Stimulated activated naive CD8-positive, alpha-beta T cell treated with anti-CD3 and anti-CD28 coated beads, Interleukin-15, amount 100 ng/mL, for 72 hours (primary cell): ENCODE data around the gene KRT6A.

ENCODE experiments used
- ATAC-seq: fragments of 150-1000 bp; cut with Tn5 transposase; 2 replicates; pipeline ENCODE4 v1.10.0; 2021; ENCODE audit warnings: mild to moderate bottlenecking, moderate library complexity
- DNase-seq, 2 donors: peaks; one replicate each; pipeline ENCODE4 v3.0.0; 2021 to 2022
- H3K27ac Mint-ChIP-seq, 2 donors: one replicate each; pipeline ENCODE4 v1.8.0; 2022; ENCODE audit warnings: mild to moderate bottlenecking in 2 of 2, mixed read lengths in 2 of 2, moderate library complexity in 2 of 2
- H3K27me3 Mint-ChIP-seq: one replicate; pipeline ENCODE4 v1.8.0; 2022; ENCODE audit warnings: mixed read lengths
- H3K4me1 Mint-ChIP-seq: one replicate; pipeline ENCODE4 v1.8.0; 2022; ENCODE audit warnings: mild to moderate bottlenecking, mixed read lengths
- H3K4me3 Mint-ChIP-seq, 2 donors: one replicate each; pipeline ENCODE4 v1.8.0; 2022; ENCODE audit warnings: mild to moderate bottlenecking in 2 of 2, mixed read lengths in 2 of 2, moderate library complexity in 1 of 2
- H3K9me3 Mint-ChIP-seq, 2 donors: one replicate each; pipeline ENCODE4 v1.8.0; 2022; ENCODE audit warnings: mixed read lengths in 2 of 2

KRT6A gene

GRCh38 chr12:52493172-52493571 is at the start of gene KRT6A:
Gene KRT6A (minus strand): TSS chr12:52493257. CDS start chr12:52493188, 69 bp downstream.
- H3K9me3 Mint-ChIP-seq: no peaks in the 10 kb centered on the region
- H3K4me1 Mint-ChIP-seq: peaks cover 5% of the 10 kb centered on the region
- H3K27me3 Mint-ChIP-seq: peaks cover 70% of the 10 kb centered on the region
- no peak for ATAC-seq
- no peak within 1 kb of the TSS for H3K27ac Mint-ChIP-seq
- H3K4me3 Mint-ChIP-seq: no peak within 1 kb of the TSS
- DNase-seq: no peak

- Mint-ChIP-seq H3K4me1 (peaks cover 10% of the 10 kb centered on the region), H3K27me3 (no peaks in the 10 kb centered on the region), H3K4me3 (no peak overlapping the region), H3K9me3 (no peaks in the 10 kb centered on the region), H3K27ac (no peak overlapping the region)
- ATAC-seq (no peak), DNase-seq (no peak)
Measured at GRCh38 chr12:52542157-52542556, 49.1 kb upstream of the KRT6A start.

GRCh38 chr12:52541709-52542108 is 48.7 kb upstream of the KRT6A start:
- Mint-ChIP-seq H3K4me1 (peaks cover 10% of the 10 kb centered on the region), H3K27ac (no peak overlapping the region), H3K27me3 (no peaks in the 10 kb centered on the region), H3K9me3 (no peaks in the 10 kb centered on the region), H3K4me3 (no peak overlapping the region)
- ATAC-seq (no peak), DNase-seq (no peak)

GRCh38 chr12:52540531-52540930 is 47.5 kb upstream of the KRT6A start:
- Mint-ChIP-seq H3K4me3 (no peak overlapping the region), H3K4me1 (peaks cover 10% of the 10 kb centered on the region), H3K9me3 (no peaks in the 10 kb centered on the region), H3K27me3 (no peaks in the 10 kb centered on the region), H3K27ac (no peak overlapping the region)
- DNase-seq (no peak), ATAC-seq (no peak)

- ATAC-seq (no peak), DNase-seq (no peak)
- no peak overlapping the region for H3K27ac Mint-ChIP-seq
Measured at GRCh38 chr12:52539821-52540173, 46.7 kb upstream of the KRT6A start.

GRCh38 chr12:52539083-52539820 is 46.2 kb upstream of the KRT6A start:
- H3K27me3 Mint-ChIP-seq: no peaks in the 10 kb centered on the region
- no peak overlapping the region for H3K27ac Mint-ChIP-seq
- DNase-seq: no peak
- peaks cover 10% of the 10 kb centered on the region for H3K4me1 Mint-ChIP-seq
- H3K4me3 Mint-ChIP-seq: no peak overlapping the region
- no peak for ATAC-seq
- H3K9me3 Mint-ChIP-seq: no peaks in the 10 kb centered on the region

More at GRCh38 chr12:52539821-52540173, 46.7 kb upstream of the KRT6A start:
- Mint-ChIP-seq H3K9me3 (no peaks in the 10 kb centered on the region), H3K27me3 (no peaks in the 10 kb centered on the region), H3K4me1 (peaks cover 10% of the 10 kb centered on the region), H3K4me3 (no peak overlapping the region)

- no peaks in the 10 kb centered on the region for H3K4me1 Mint-ChIP-seq
- no peak overlapping the region for H3K27ac Mint-ChIP-seq
- ATAC-seq (no peak), DNase-seq (no peak)
- H3K27me3 Mint-ChIP-seq: no peaks in the 10 kb centered on the region
- no peak overlapping the region for H3K4me3 Mint-ChIP-seq
- H3K9me3 Mint-ChIP-seq: no peaks in the 10 kb centered on the region
Measured at GRCh38 chr12:52537101-52537500, 44.0 kb upstream of the KRT6A start.

GRCh38 chr12:52535574-52535973 is 42.5 kb upstream of the KRT6A start:
- no peak overlapping the region for H3K27ac Mint-ChIP-seq
- no peaks in the 10 kb centered on the region for H3K27me3 Mint-ChIP-seq
- no peak overlapping the region for H3K4me3 Mint-ChIP-seq
- H3K9me3 Mint-ChIP-seq: no peaks in the 10 kb centered on the region
- H3K4me1 Mint-ChIP-seq: no peaks in the 10 kb centered on the region
- DNase-seq (no peak), ATAC-seq (no peak)

GRCh38 chr12:52534482-52534881 is 41.4 kb upstream of the KRT6A start:
- ATAC-seq (no peak), DNase-seq (no peak)
- no peaks in the 10 kb centered on the region for H3K9me3 Mint-ChIP-seq
- H3K4me1 Mint-ChIP-seq: no peaks in the 10 kb centered on the region
- H3K27me3 Mint-ChIP-seq: no peaks in the 10 kb centered on the region
- H3K27ac Mint-ChIP-seq: no peak overlapping the region
- no peak overlapping the region for H3K4me3 Mint-ChIP-seq

- Mint-ChIP-seq H3K27ac (peak overlapping the region; percentile 9 to 36), H3K4me1 (no peaks in the 10 kb centered on the region), H3K9me3 (no peaks in the 10 kb centered on the region), H3K27me3 (no peaks in the 10 kb centered on the region), H3K4me3 (no peak overlapping the region)
- no peak for DNase-seq
- ATAC-seq: no peak
Measured at GRCh38 chr12:52533686-52534470, 40.8 kb upstream of the KRT6A start.

GRCh38 chr12:52532636-52533035 is 39.6 kb upstream of the KRT6A start:
- ATAC-seq: no peak
- Mint-ChIP-seq H3K27me3 (no peaks in the 10 kb centered on the region), H3K4me3 (no peak overlapping the region), H3K4me1 (no peaks in the 10 kb centered on the region), H3K27ac (no peak overlapping the region), H3K9me3 (no peaks in the 10 kb centered on the region)
- no peak for DNase-seq

- Mint-ChIP-seq H3K4me3 (no peak overlapping the region), H3K27ac (no peak overlapping the region), H3K9me3 (no peaks in the 10 kb centered on the region), H3K4me1 (no peaks in the 10 kb centered on the region), H3K27me3 (no peaks in the 10 kb centered on the region)
- ATAC-seq (no peak), DNase-seq (no peak)
Measured at GRCh38 chr12:52531566-52532300, 38.7 kb upstream of the KRT6A start.

- Mint-ChIP-seq H3K27ac (peak overlapping the region in 1 of 2 donors; percentile 57), H3K4me3 (no peak overlapping the region), H3K4me1 (no peaks in the 10 kb centered on the region), H3K9me3 (no peaks in the 10 kb centered on the region), H3K27me3 (no peaks in the 10 kb centered on the region)
- DNase-seq (no peak), ATAC-seq (no peak)
Measured at GRCh38 chr12:52530905-52531304, 37.8 kb upstream of the KRT6A start.

GRCh38 chr12:52530366-52530765 is 37.3 kb upstream of the KRT6A start:
- H3K4me1 Mint-ChIP-seq: no peaks in the 10 kb centered on the region
- H3K9me3 Mint-ChIP-seq: no peaks in the 10 kb centered on the region
- H3K27me3 Mint-ChIP-seq: no peaks in the 10 kb centered on the region
- ATAC-seq: no peak
- no peak overlapping the region for H3K4me3 Mint-ChIP-seq
- no peak for DNase-seq
- H3K27ac Mint-ChIP-seq: peak overlapping the region in 1 of 2 donors; percentile 16

GRCh38 chr12:52529846-52530245 is 36.8 kb upstream of the KRT6A start:
- Mint-ChIP-seq H3K4me1 (no peaks in the 10 kb centered on the region), H3K27me3 (no peaks in the 10 kb centered on the region), H3K27ac (no peak overlapping the region), H3K4me3 (no peak overlapping the region), H3K9me3 (no peaks in the 10 kb centered on the region)
- DNase-seq (no peak), ATAC-seq (no peak)

GRCh38 chr12:52529417-52529816 is 36.4 kb upstream of the KRT6A start:
- H3K4me1 Mint-ChIP-seq: no peaks in the 10 kb centered on the region
- DNase-seq: no peak
- no peak overlapping the region for H3K4me3 Mint-ChIP-seq
- peak overlapping the region in 1 of 2 donors; percentile 17 for H3K27ac Mint-ChIP-seq
- no peak for ATAC-seq
- H3K27me3 Mint-ChIP-seq: no peaks in the 10 kb centered on the region
- H3K9me3 Mint-ChIP-seq: no peaks in the 10 kb centered on the region
